Central memory CD8-positive, alpha-beta T cell (primary cell): Measurements from ENCODE around the gene ASNSD1.
"Not testable (repeated sequence)": the region's sequence is repeated elsewhere in the genome, so short reads cannot be mapped to it uniquely, and the experiment has no call there.

Experiments
- ATAC-seq: fragments of 150-1000 bp; cut with Tn5 transposase; replicated peaks from 2 replicates; pipeline ENCODE4 v1.10.0; 2022; ENCODE audit warnings: mild to moderate bottlenecking, moderate FRiP score, moderate number of reproducible peaks; ENCODE audit not compliant: poor library complexity, severe bottlenecking; ENCODE audit errors: extremely low read depth
- DNase-seq, 2 donors: peaks; one replicate each; pipeline ENCODE4 v3.0.0; 2021; ENCODE audit warnings: low spot score in 2 of 2
- H3K27ac Mint-ChIP-seq: one replicate; pipeline ENCODE4 v1.8.0; 2022; ENCODE audit warnings: low read depth, mild to moderate bottlenecking, moderate library complexity, mixed read lengths
- H3K27me3 Mint-ChIP-seq: one replicate; pipeline ENCODE4 v1.8.0; 2022; ENCODE audit warnings: mixed read lengths
- H3K36me3 Mint-ChIP-seq: one replicate; pipeline ENCODE4 v1.8.0; 2022; ENCODE audit warnings: mild to moderate bottlenecking, moderate library complexity, mixed read lengths; ENCODE audit not compliant: insufficient read depth
- H3K4me1 Mint-ChIP-seq: one replicate; pipeline ENCODE4 v1.8.0; 2022; ENCODE audit warnings: mixed read lengths
- H3K4me3 Mint-ChIP-seq: one replicate; pipeline ENCODE4 v1.8.0; 2022; ENCODE audit warnings: mild to moderate bottlenecking, moderate library complexity, mixed read lengths
- H3K9me3 Mint-ChIP-seq: one replicate; pipeline ENCODE4 v1.8.0; 2022; ENCODE audit warnings: mixed read lengths

Gene ASNSD1

DNA sequence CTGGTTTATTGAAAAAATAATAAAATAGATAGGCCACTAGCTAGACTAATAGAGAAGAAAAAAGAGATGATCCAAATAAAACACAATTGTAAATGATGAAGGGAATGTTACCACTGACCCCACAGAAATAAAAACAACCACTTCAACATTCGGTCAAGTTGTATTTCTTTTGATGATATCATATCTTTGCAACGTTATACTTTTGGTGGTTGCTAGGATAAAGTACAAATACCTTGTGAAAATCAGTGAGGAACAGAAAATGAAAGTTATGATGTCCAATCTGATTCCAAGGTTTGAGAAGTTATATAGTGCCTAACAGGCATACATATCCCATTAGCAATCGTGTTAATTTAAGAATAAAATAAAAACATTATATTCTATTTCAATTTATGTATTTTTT, 6.6 kb upstream of the ASNSD1 start:
- H3K4me1 Mint-ChIP-seq = peaks cover 33% of the 10 kb centered on the region
- no peaks in the 10 kb centered on the region for H3K27me3 Mint-ChIP-seq
- H3K27ac Mint-ChIP-seq = no peak overlapping the region
- DNase-seq (no peak), ATAC-seq (no peak)
- peaks cover 2% of the 10 kb centered on the region for H3K36me3 Mint-ChIP-seq
- no peak overlapping the region for H3K4me3 Mint-ChIP-seq
- H3K9me3 Mint-ChIP-seq = no peaks in the 10 kb centered on the region

DNA sequence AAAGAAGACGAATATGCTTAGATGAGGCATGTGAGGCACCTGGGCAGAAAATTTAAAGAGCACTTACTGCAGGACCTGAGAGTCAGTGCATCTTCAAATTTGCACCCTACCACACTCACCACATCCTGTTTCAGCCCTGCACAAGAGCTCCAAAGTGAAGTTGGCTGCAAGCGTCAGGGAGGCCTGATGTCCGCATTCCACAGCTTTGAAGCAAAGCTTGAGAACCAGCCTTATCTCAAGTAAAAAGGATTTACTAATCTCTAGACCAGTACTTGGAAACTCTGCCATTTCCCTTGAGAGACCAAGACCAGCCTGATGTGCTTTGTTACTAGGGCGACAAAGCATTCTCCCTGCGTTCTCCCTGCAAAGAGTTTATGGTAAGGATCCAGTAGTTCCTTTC, 3.4 kb upstream of the ASNSD1 start:
- Mint-ChIP-seq H3K27me3 (no peaks in the 10 kb centered on the region), H3K27ac (peak overlapping the region; percentile 82), H3K4me1 (peaks cover 39% of the 10 kb centered on the region), H3K9me3 (no peaks in the 10 kb centered on the region), H3K36me3 (peaks cover 5% of the 10 kb centered on the region), H3K4me3 (peak overlapping the region; percentile 66)
- peak in 1 of 2 donors; percentile 40 for DNase-seq
- ATAC-seq = peak; percentile 30

DNA sequence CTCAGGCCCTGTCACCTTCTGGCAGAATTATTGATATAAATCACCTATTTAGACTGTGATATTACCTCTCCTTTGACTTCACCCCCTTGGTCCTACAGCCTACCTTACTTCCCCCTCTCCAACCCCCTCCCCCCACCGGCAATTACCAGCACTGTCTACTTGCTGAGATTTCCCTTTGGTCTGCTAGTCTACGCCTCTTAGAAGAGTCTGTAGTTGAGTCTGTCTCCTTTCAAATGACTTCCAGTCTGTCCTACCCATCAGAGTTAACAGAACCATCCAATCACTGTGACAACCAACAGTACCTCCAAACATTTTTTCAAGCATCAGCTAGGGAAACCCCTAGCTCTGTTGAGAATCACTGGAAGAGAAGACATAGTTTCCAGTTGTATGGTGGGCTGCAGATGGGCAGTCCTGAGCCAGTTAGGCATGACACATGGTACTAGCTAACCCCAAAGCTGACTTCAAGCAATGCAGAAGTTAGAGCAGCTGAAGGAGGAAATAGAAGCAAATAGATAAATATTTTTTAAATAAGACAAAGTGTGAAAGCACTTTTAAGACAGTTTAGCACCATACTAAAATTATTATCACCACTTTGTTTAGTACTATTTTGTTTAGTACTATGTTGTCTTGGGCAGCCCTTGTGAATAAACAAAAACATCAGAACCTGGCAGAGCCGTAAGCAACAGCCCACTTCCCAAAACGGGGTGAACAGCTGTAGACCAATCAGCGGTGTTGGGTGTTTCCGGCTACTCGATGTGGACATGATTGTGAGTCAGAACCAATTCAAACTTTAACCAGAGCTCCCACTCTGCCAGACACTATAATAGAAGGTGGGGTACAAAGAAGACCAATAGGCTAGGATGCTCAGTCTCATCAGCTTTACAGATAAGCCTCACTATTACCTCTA, 2.7 kb upstream of the ASNSD1 start:
- no peaks in the 10 kb centered on the region for H3K27me3 Mint-ChIP-seq
- ATAC-seq (peak; percentile 8), DNase-seq (no peak)
- H3K4me3 Mint-ChIP-seq = peak overlapping the region; percentile 66
- H3K27ac Mint-ChIP-seq = peak overlapping the region; percentile 82
- peaks cover 6% of the 10 kb centered on the region for H3K36me3 Mint-ChIP-seq
- peaks cover 42% of the 10 kb centered on the region for H3K4me1 Mint-ChIP-seq
- no peaks in the 10 kb centered on the region for H3K9me3 Mint-ChIP-seq

DNA sequence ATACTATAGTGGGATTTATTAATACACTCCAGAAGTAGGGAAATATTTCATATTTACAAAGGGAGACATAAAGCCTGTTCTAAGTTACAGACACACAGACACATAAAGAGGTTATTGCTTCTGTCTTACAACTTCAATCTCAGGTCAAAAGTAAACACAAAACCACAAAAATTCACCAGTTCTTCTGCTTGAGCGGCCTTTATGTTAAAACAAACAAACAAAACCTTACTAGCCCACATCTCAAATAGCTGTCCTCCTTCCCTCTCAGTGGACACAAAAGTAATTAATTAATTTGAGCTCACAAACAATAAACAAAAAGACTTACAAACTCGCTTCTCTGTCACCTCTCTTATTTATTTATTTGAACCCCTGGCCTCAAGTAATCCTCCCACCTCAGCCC, 1.5 kb upstream of the ASNSD1 start:
- ATAC-seq = no peak
- H3K9me3 Mint-ChIP-seq = no peaks in the 10 kb centered on the region
- H3K27me3 Mint-ChIP-seq = no peaks in the 10 kb centered on the region
- peaks cover 8% of the 10 kb centered on the region for H3K36me3 Mint-ChIP-seq
- no peak overlapping the region for H3K4me3 Mint-ChIP-seq
- no peak for DNase-seq
- H3K27ac Mint-ChIP-seq = peak overlapping the region; percentile 82
- H3K4me1 Mint-ChIP-seq = peaks cover 45% of the 10 kb centered on the region

DNA sequence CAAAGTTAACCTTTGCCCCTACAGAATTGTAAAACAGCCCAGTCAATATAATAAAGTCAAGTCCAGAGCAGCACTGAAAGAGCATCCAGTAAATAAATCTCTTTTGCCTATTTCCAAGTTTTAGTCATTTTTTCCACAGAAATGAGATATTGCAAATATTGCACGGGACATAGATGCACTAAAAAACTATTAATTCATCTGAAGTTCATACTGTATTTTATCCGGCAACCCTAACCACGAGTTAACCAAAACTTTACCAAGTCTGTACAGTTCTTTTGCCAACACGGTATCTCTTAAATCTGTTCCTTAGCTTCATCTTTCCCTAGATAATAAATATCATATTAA, 484 bp upstream of the ASNSD1 start:
- H3K27ac Mint-ChIP-seq = no peak overlapping the region
- H3K9me3 Mint-ChIP-seq = no peaks in the 10 kb centered on the region
- DNase-seq (no peak), ATAC-seq (no peak)
- H3K4me1 Mint-ChIP-seq = peaks cover 49% of the 10 kb centered on the region
- H3K4me3 Mint-ChIP-seq = no peak overlapping the region
- H3K27me3 Mint-ChIP-seq = no peaks in the 10 kb centered on the region
- peaks cover 10% of the 10 kb centered on the region for H3K36me3 Mint-ChIP-seq

DNA sequence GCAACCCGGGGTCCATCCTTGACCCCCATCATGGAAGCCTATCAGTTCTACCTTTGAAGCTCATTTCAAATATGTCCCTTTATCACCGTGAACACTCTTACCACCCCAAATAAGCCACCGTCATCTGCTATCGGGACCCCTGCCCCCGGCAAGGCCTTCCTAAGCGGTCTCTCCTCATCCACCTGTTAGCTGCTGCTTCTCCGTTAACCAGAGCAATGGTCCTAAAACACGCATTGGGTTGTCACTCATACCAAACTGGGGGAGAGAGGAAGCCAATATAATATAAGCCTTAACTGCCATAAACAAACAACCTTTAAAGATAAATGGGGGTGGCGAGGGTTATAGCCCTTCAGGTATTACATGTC, 680 bp downstream of the ASNSD1 start:
- no peak for ATAC-seq

DNA sequence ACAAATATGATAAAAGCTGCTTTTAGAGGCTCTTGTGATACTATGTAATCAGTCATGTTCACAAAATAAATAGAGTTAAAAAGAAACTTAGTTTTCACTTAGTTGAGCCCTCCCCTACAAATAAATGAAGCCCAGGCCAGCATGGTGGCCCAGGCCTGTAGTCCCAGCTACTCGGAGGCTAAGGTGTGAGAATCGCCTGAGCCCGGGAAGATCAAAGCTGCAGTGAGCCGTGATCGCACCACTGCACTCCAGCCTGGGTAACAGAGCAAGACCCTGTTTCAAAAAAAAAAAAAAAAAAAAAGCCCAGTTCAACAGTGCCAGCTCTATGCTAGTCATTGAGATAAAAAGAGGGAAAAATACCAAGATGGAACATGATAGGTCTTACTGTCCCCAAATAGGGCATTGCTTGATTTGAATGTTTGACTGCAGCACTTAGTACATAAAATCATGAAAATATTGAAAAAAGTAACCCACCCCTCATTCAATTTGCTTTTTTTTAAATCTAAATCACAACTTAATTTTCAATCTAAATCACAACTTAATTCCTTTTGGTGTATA, 1.5 kb downstream of the ASNSD1 start:
- Mint-ChIP-seq H3K27ac (no peak overlapping the region), H3K27me3 (no peaks in the 10 kb centered on the region), H3K36me3 (peaks cover 26% of the 10 kb centered on the region), H3K4me3 (no peak overlapping the region), H3K9me3 (no peaks in the 10 kb centered on the region), H3K4me1 (peaks cover 44% of the 10 kb centered on the region)
- DNase-seq (no peak), ATAC-seq (no peak)

More for the DNA sequence above, 680 bp downstream of the ASNSD1 start:
- Mint-ChIP-seq H3K27me3 (no peaks in the 10 kb centered on the region), H3K4me3 (no peak overlapping the region), H3K4me1 (peaks cover 48% of the 10 kb centered on the region), H3K27ac (no peak overlapping the region), H3K36me3 (peaks cover 21% of the 10 kb centered on the region), H3K9me3 (no peaks in the 10 kb centered on the region)
- no peak for DNase-seq

DNA sequence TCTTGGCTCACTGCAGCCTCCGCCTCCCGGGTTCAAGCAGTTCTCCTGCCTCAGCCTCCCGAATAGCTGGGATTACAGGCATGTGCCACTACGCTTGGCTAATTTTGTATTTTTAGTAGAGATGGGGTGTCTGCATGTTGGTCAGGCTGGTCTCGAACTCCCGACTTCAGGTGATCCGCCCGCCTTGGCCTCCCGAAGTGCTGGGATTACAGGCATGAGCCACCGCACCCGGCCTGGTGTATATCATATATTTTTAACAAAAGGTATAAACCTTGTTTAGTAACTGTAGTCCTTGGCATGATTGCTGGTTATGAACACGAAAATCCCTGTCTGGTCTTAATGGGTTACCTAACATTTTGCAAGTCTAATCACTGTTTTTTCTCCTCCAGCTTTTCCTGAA, 2.1 kb downstream of the ASNSD1 start:
- DNase-seq, ATAC-seq, H3K27ac Mint-ChIP-seq, H3K9me3 Mint-ChIP-seq, H3K27me3 Mint-ChIP-seq, H3K4me3 Mint-ChIP-seq: not testable (repeated sequence)
- H3K36me3 Mint-ChIP-seq = peaks cover 30% of the 10 kb centered on the region
- peaks cover 38% of the 10 kb centered on the region for H3K4me1 Mint-ChIP-seq

DNA sequence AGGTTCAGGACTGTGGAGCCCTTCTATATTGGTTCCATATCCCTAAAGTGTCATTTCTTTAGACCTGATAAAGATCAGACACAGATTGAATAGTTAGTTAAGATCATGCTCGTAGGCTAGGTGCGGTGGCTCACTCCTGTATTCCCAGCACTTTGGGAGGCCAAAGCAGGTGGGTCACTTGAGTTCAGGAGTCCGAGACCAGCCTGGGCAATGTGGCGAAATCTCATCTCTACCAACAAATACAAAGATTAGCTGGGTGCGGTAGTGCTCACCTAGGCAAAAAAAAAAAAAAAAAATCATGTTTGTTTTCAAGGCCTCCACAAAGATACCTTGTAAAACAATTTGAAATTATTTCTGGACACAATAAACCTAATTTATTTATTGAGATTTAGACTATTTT, 8.7 kb downstream of the ASNSD1 start:
- Mint-ChIP-seq H3K4me3 (no peak overlapping the region), H3K4me1 (peaks cover 15% of the 10 kb centered on the region), H3K27ac (no peak overlapping the region), H3K27me3 (no peaks in the 10 kb centered on the region), H3K9me3 (no peaks in the 10 kb centered on the region), H3K36me3 (peaks cover 57% of the 10 kb centered on the region)
- ATAC-seq (no peak), DNase-seq (no peak)

DNA sequence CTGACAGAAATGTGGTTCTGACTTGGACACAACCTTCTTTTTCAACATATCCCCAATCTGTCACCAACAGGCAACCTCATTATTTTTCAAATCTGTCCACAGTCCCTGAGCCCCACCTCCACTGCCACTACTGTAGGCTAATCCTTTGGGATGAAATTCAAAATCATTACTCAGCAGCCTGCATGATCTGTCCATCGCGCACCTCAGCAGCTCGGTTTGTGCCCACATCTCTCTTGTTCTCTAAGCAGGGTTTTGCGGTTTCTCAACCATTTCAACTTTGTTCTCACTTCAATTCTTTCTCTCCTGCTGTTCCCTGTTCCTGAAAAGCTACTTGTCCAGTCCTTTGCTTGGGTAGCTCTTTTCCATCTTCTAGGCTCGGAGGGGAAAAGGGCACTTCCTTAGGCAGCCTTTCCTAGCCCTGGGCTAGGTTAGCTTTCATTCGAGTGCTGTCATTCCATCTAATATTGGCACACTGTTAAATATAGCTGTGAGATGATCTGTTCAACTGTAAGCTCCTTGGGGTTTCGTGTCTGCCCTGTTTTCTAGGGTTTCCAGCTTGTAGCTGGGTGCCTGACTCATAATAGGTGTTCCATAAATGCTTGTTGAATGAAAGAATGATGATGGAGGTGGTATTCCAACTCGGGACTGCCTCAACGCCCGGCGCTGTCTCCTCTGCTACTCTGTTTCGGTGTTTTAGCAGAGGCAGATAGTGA, 12.6 kb downstream of the ASNSD1 start:
- Mint-ChIP-seq H3K27ac (peak overlapping the region; percentile 95), H3K9me3 (peaks cover 7% of the 10 kb centered on the region), H3K4me3 (peak overlapping the region; percentile 86), H3K36me3 (peaks cover 29% of the 10 kb centered on the region), H3K4me1 (peaks cover 29% of the 10 kb centered on the region), H3K27me3 (no peaks in the 10 kb centered on the region)
- DNase-seq = no peak
- peak; percentile 43 for ATAC-seq

DNA sequence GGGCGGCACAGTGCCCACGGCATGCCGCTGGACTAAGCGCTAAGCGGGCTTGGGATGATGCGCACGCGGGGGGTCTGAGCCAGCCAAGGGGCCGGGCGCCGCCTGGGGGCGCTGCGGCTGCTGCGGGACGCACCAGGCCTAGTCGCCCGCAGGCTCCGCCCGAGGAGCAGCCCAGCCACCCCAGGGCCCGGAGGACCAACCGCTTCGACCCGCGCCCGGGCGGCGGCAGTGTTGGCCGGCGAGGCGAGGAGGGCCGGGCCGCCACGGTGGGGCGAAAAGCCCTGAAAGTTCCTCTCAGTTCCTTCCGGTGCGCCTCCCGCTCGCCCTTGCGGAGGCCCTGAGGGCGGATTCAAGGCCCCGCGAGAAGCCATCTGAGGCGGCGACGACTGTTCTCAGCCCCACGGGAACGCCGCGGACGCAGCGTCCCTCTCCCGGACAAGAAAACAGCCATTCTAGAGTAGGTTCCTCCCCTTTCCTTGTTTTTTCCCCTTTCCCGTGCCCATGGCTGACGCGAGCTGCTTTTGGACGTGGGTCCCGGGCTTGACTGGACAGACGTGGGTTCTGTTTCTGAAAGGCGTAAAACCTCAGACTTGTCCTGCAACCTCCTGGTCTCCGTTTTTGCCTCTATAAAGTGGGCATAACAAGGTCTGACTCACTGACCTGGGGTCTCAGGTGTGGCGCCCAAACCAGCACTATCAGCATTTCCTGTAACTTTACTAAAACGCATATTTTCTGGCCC, 13.3 kb downstream of the ASNSD1 start, which contains the start of gene ANKAR:
Gene ANKAR (plus strand): TSS at position 297 of the 739 bp plus-strand sequence. CDS start 1,821 bp downstream, outside the sequence.
- Mint-ChIP-seq H3K4me1 (peaks cover 34% of the 10 kb centered on the region), H3K27ac (peak within 1 kb of the TSS; percentile 95)

DNA sequence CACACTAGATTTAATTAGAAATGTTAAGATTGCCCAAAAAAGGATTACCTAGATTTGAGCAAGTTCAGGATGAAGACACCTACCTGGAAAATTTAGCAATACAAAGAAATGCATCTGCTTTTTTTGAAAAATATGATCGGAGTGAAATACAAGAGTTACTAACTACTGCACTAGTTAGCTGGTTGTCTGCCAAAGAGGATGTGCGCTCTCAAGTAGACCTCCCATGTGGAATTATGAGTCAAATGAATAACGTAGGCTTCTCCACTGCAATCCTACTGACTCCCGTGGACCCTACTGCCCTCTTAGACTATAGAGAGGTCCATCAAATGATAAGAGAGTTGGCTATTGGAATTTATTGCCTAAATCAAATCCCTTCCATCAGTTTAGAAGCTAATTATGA, 15.2 kb downstream of the ASNSD1 start:
- Mint-ChIP-seq H3K27me3 (no peaks in the 10 kb centered on the region), H3K4me3 (no peak overlapping the region), H3K4me1 (peaks cover 45% of the 10 kb centered on the region), H3K27ac (no peak overlapping the region), H3K9me3 (peaks cover 8% of the 10 kb centered on the region), H3K36me3 (peaks cover 12% of the 10 kb centered on the region)
- ATAC-seq (no peak), DNase-seq (no peak)

More for the DNA sequence above, 13.3 kb downstream of the ASNSD1 start, which contains the start of gene ANKAR:
- ATAC-seq = peak; percentile 92
- H3K27me3 Mint-ChIP-seq = no peaks in the 10 kb centered on the region
- H3K36me3 Mint-ChIP-seq = peaks cover 22% of the 10 kb centered on the region
- peak within 1 kb of the TSS; percentile 86 for H3K4me3 Mint-ChIP-seq
- DNase-seq = peak; percentile 75 to 77
- H3K9me3 Mint-ChIP-seq = peaks cover 8% of the 10 kb centered on the region
